ENCODE results near the gene ATP5PO.

GRCh38 chr21:33878824-33879223 is 36.8 kb downstream of the ATP5PO start:
- no peak for TF ChIP-seq CTCF (IDR thresholded peaks at IDR 0.05)
- no peak for TF ChIP-seq POLR2A (IDR thresholded peaks at IDR 0.05)
